HCT116 (cell line): Measurements from ENCODE around the gene CHST9. TPM values are rescaled to one million over a fixed set of nuclear protein-coding genes. Genes with fewer than 3 reads are reported as not detected.

ENCODE experiments used
- ATAC-seq: fragments of 200-7000 bp; cut with Tn5 transposase; 2 replicates; pipeline ENCODE4 v1.9.1; 2020; ENCODE audit warnings: mild to moderate bottlenecking, moderate library complexity
- BruUV-seq: library from RNA; stranded (reverse); fragments of 400-500 nt; replicated peaks from 2 replicates; lab custom pipeline; 2021; lab: Mats Ljungman, UMichigan
- CTCF ChIA-PET: fragments of 300-600 bp; sonication (Branson Sonifier 250); formaldehyde crosslinking; loops from one replicate; lab custom pipeline; 2021; ENCODE audit warnings: antibody characterized with exemption; lab: Charles Lee
- POLR2A ChIA-PET: fragments of 300-600, 350-600 bp; sonication (Branson Sonifier 250); formaldehyde crosslinking; loops from one replicate; lab custom pipeline; 2021; ENCODE audit warnings: antibody characterized with exemption; lab: Charles Lee
- RAD21 ChIA-PET, 2 experiments: fragments of 300-600 bp; sonication (Branson Sonifier 250); formaldehyde crosslinking; loops; one replicate each; lab custom pipeline; 2023; ENCODE audit warnings: low total read pairs in 2 of 2; ENCODE audit not compliant: uncharacterized antibody in 2 of 2, unreplicated experiment in 2 of 2, low non-redundant PET in 1 of 2; lab: Charles Lee
- DNase-seq: peaks from one replicate; pipeline ENCODE4 v3.0.0-alpha.2; 2010; ENCODE audit warnings: low read depth, low spot score
- H2AFZ ChIP-seq: fragments of 200-600 bp; shearing (Covaris generic), sonication (generic); 2 replicates; pipeline ENCODE4 v1.6.1; 2017; ENCODE audit warnings: low read depth, mixed run types, mixed read lengths, antibody characterized with exemption, low read length; ENCODE audit not compliant: poor library complexity, severe bottlenecking
- H3K27ac ChIP-seq: 2 replicates; pipeline ENCODE4 v1.5.1; 2012; ENCODE audit warnings: low read depth, low read length
- H3K27me3 ChIP-seq: fragments of 200-600 bp; sonication (generic); 2 replicates; pipeline ENCODE4 v1.6.1; 2016; ENCODE audit warnings: mixed run types, low read length, mixed read lengths; ENCODE audit not compliant: insufficient read depth
- H3K36me3 ChIP-seq, 2 experiments: fragments of 200-500 bp in 1 of 2; fragments of 200-600 bp in 1 of 2; sonication (Bioruptor generic) in 1 of 2; sonication (generic) in 1 of 2; 2 replicates each; pipeline versions ENCODE4 v1.5.1 to v1.6.1; 2014 to 2016; ENCODE audit warnings: low read length in 2 of 2, inconsistent platforms in 1 of 2, mixed read lengths in 1 of 2, mixed run types in 1 of 2; ENCODE audit not compliant: insufficient read depth in 2 of 2, control insufficient read depth in 1 of 2
- H3K4me1 ChIP-seq, 2 experiments: fragments of 200-600 bp in 1 of 2; sonication (generic) in 1 of 2; 2 replicates each; pipeline versions ENCODE4 v1.5.1 to v1.6.1; 2012 to 2017; ENCODE audit warnings: low read length in 2 of 2, inconsistent platforms in 1 of 2, mild to moderate bottlenecking in 1 of 2, mixed read lengths in 1 of 2, mixed run types in 1 of 2, moderate library complexity in 1 of 2; ENCODE audit not compliant: insufficient read depth in 2 of 2, control insufficient read depth in 1 of 2
- H3K4me2 ChIP-seq: fragments of 200-600 bp; sonication (generic); 2 replicates; pipeline ENCODE4 v1.6.1; 2017; ENCODE audit warnings: mixed run types, low read length, mixed read lengths
- H3K4me3 ChIP-seq, 2 experiments: fragments of 200-600 bp in 1 of 2; sonication (generic) in 1 of 2; replicated peaks in 1 of 2; 2 replicates each; pipeline ENCODE4 v1.5.1; 2011 to 2016; ENCODE audit warnings: low read length in 2 of 2, control low read depth in 1 of 2, low read depth in 1 of 2, mild to moderate bottlenecking in 1 of 2, mixed read lengths in 1 of 2, mixed run types in 1 of 2
- H3K79me2 ChIP-seq: fragments of 200-600 bp; sonication (generic); 2 replicates; pipeline ENCODE4 v1.6.1; 2017; ENCODE audit warnings: mild to moderate bottlenecking, mixed run types, low read length, moderate library complexity, mixed read lengths; ENCODE audit not compliant: insufficient read depth
- H3K9ac ChIP-seq: fragments of 200-600 bp; sonication (generic); 2 replicates; pipeline ENCODE4 v1.6.1; 2016; ENCODE audit warnings: low read length, mixed read lengths
- H3K9me2 ChIP-seq: fragments of 200-600 bp; sonication (generic), shearing (Covaris generic); 2 replicates; pipeline ENCODE4 v1.6.1; 2017; ENCODE audit warnings: mixed run types, mild to moderate bottlenecking, moderate library complexity; ENCODE audit not compliant: insufficient read depth
- H3K9me3 ChIP-seq, 2 experiments: fragments of 200-500 bp in 1 of 2; fragments of 200-600 bp in 1 of 2; sonication (Bioruptor generic) in 1 of 2; sonication (generic) in 1 of 2; 2 replicates each; pipeline ENCODE4 v1.6.1; 2014 to 2017; ENCODE audit warnings: low read length in 2 of 2, mixed read lengths in 2 of 2, inconsistent platforms in 1 of 2, low read depth in 1 of 2, mild to moderate bottlenecking in 1 of 2, mixed run types in 1 of 2, moderate library complexity in 1 of 2; ENCODE audit not compliant: control insufficient read depth in 1 of 2, insufficient read depth in 1 of 2
- H4K20me1 ChIP-seq: fragments of 200-600 bp; sonication (generic), shearing (Covaris generic); 2 replicates; pipeline ENCODE4 v1.6.1; 2017; ENCODE audit warnings: mixed run types, mild to moderate bottlenecking, moderate library complexity; ENCODE audit not compliant: insufficient read depth
- CBX3 ChIP-seq: IDR thresholded peaks from 2 replicates; pipeline ENCODE4 v1.6.1; 2012; ENCODE audit warnings: low read depth
- CTCF ChIP-seq, 3 experiments: fragments of 200-600 bp in 1 of 3; sonication (generic) in 1 of 3; IDR thresholded peaks in 2 of 3; conservative IDR thresholded peaks in 1 of 3; 2 replicates each; pipeline ENCODE4 v1.5.1; 2012 to 2017; ENCODE audit warnings: low read depth in 2 of 3, low read length in 2 of 3, antibody characterized with exemption in 1 of 3, borderline replicate concordance in 1 of 3, control low read depth in 1 of 3, mild to moderate bottlenecking in 1 of 3, mixed read lengths in 1 of 3, mixed run types in 1 of 3, moderate library complexity in 1 of 3; ENCODE audit not compliant: insufficient read depth in 1 of 3
- ELF1 ChIP-seq: IDR thresholded peaks from 2 replicates; pipeline ENCODE4 v1.6.1; 2012; ENCODE audit warnings: low read depth, borderline replicate concordance
- EZH2phosphoT487 ChIP-seq: fragments of 200-600 bp; IDR thresholded peaks from 2 replicates; pipeline ENCODE4 v1.6.1; 2018; ENCODE audit warnings: antibody characterized with exemption, borderline replicate concordance
- FOSL1 ChIP-seq: IDR thresholded peaks from 2 replicates; pipeline ENCODE4 v1.6.1; 2012; ENCODE audit warnings: low read depth
- JUND ChIP-seq: IDR thresholded peaks from 2 replicates; pipeline ENCODE4 v1.6.1; 2012
- MAX ChIP-seq: IDR thresholded peaks from 2 replicates; pipeline ENCODE4 v1.6.1; 2012
- POLR2A ChIP-seq: IDR thresholded peaks from 2 replicates; pipeline ENCODE4 v1.7.0; 2011; ENCODE audit warnings: borderline replicate concordance; ENCODE audit not compliant: insufficient read depth, insufficient read length; ENCODE audit errors: extremely low read depth
- POLR2AphosphoS5 ChIP-seq: IDR thresholded peaks from 2 replicates; pipeline ENCODE4 v1.6.1; 2011; ENCODE audit warnings: mild to moderate bottlenecking, low read depth, low read length, moderate library complexity
- RAD21 ChIP-seq: IDR thresholded peaks from 2 replicates; pipeline ENCODE4 v1.6.1; 2012; ENCODE audit warnings: low read depth, mild to moderate bottlenecking
- REST ChIP-seq: IDR thresholded peaks from 2 replicates; pipeline ENCODE4 v1.6.1; 2012; ENCODE audit warnings: low read depth
- SIN3A ChIP-seq: IDR thresholded peaks from 2 replicates; pipeline ENCODE4 v1.6.1; 2012; ENCODE audit warnings: low read depth
- SP1 ChIP-seq: IDR thresholded peaks from 2 replicates; pipeline ENCODE4 v1.6.1; 2012; ENCODE audit warnings: low read depth
- SRF ChIP-seq: IDR thresholded peaks from 2 replicates; pipeline ENCODE4 v1.6.1; 2012; ENCODE audit warnings: low read depth
- YY1 ChIP-seq: IDR thresholded peaks from 2 replicates; pipeline ENCODE4 v1.6.1; 2011; ENCODE audit warnings: low read length, low read depth, moderate library complexity, mild to moderate bottlenecking; ENCODE audit not compliant: insufficient replicate concordance; ENCODE audit errors: extremely low read depth
- ZFX ChIP-seq: fragments of 450-650 bp; IDR thresholded peaks from 2 replicates; pipeline ENCODE4 v1.6.1; 2017
- ZNF274 ChIP-seq: fragments of 200-500 bp; sonication (Bioruptor generic); IDR thresholded peaks from 2 replicates; pipeline ENCODE4 v1.6.1; 2014; ENCODE audit warnings: mild to moderate bottlenecking, low read depth, low read length, inconsistent platforms
- intact Hi-C: fragments of 100-400 bp; cut with micrococcal nuclease; formaldehyde crosslinking; loops from 2 replicates; pipeline ENCODE4 v1.10.0; 2022
- total RNA-seq: library from RNA; stranded (reverse); gene quantifications from one replicate; pipeline ENCODE4 v1.2.1, GENCODE V29; 2021; ENCODE audit not compliant: unreplicated experiment

The CHST9 gene
- total RNA-seq, 1 experiment from 2014 or later, result not detected

GRCh38 chr18:27211569-27211968 lies 26.5 kb upstream of the CHST9 start:
- H3K4me2 ChIP-seq, result no peak overlapping the region
- no peaks in the 10 kb centered on the region for H3K36me3 ChIP-seq
- no peak overlapping the region for H3K4me3 ChIP-seq
- H3K4me1 ChIP-seq, result no peaks in the 10 kb centered on the region
- H3K27me3 ChIP-seq, result no peaks in the 10 kb centered on the region
- intact Hi-C loops, result no loop called here
- no peaks in the 10 kb centered on the region for H3K9me3 ChIP-seq
- H3K9ac ChIP-seq, result no peak overlapping the region
- TF ChIP-seq CBX3 (no peak), MAX (no peak), JUND (no peak), ZFX (no peak), SIN3A (no peak), YY1 (no peak), POLR2AphosphoS5 (no peak), RAD21 (no peak), EZH2phosphoT487 (no peak), SP1 (no peak), SRF (no peak), ZNF274 (no peak), POLR2A (no peak), CTCF (IDR thresholded peaks at IDR 0.05 in 2 of 3, conservative IDR thresholded peaks at IDR 0.05 in 1 of 3; ENCODE audit: borderline replicate concordance in 1 of 3, insufficient read depth in 1 of 3, low read depth in 2 of 3, low read length in 2 of 3) (no peak), REST (no peak), FOSL1 (no peak), ELF1 (no peak)
- DNase-seq, result no peak
- H4K20me1 ChIP-seq, result no peaks in the 10 kb centered on the region
- ChIA-PET POLR2A (no interaction called here), CTCF (interaction anchor here (0.6 kb wide), 1 partner anchor 194 kb away, joined by 5 read pairs; no protein-coding TSS in a partner anchor), RAD21 (no interaction called here)
- no peaks in the 10 kb centered on the region for H3K9me2 ChIP-seq
- H3K27ac ChIP-seq, result no peak overlapping the region
- no peak for ATAC-seq
- BruUV-seq, result no TSS peak
- no peak overlapping the region for H2AFZ ChIP-seq
- no peaks in the 10 kb centered on the region for H3K79me2 ChIP-seq
